ENCODE data around the gene MXD3.
"Not testable (repeated sequence)": the region's sequence is repeated elsewhere in the genome, so short reads cannot be mapped to it uniquely, and the experiment has no call there.

MXD3 gene

GRCh38 chr5:177260961-177261360 is 50.7 kb downstream of the MXD3 start:
- no peak for DNase-seq

GRCh38 chr5:177258711-177259110 is 53.0 kb downstream of the MXD3 start:
- DNase-seq = not testable (repeated sequence)

Data from NCI-H69 (cell line).